ENCODE data around the gene ZNF592. TPM values are rescaled to one million over a fixed set of nuclear protein-coding genes. Genes with fewer than 3 reads are reported as not detected.
A peak's percentile ranks its signal among the peaks of the same experiment; 100 is the strongest.

Gene ZNF592
- total RNA-seq, 3 donors from 2014 or later: 29.4 to 35.3 (median 33.4) TPM

DNA sequence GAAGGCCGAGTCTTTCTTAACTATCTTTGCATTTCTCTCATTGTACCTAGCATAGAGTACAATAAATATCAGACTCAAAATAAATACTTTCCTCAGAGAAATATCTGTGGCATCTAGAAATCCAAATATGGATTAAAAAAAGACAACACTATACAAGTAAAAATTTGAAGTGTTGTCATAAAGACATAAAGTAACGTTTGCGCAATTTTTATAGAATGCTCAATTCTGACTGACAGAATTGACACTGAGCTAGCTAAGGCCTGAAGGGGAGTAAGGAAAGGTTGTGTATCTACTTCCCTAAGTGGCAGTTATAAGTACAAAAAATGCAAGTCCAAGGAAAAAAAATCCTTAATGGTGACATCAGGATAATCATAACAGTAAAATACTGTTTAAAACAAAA, 33.6 kb upstream of the ZNF592 start:
- Histone ChIP-seq H3K4me1 (ENCODE audit: low read depth) (peaks cover 22% of the 10 kb centered on the region), H3K4me3 (peak overlapping the region; percentile 76), H3K9me3 (no peaks in the 10 kb centered on the region), H3K36me3 (ENCODE audit: low read depth) (peaks cover 2% of the 10 kb centered on the region)
- intact Hi-C loops (cut with DNase I, micrococcal nuclease): no loop called here
- DNase-seq (no peak), ATAC-seq (no peak)
- TF ChIP-seq, protein P1, sequence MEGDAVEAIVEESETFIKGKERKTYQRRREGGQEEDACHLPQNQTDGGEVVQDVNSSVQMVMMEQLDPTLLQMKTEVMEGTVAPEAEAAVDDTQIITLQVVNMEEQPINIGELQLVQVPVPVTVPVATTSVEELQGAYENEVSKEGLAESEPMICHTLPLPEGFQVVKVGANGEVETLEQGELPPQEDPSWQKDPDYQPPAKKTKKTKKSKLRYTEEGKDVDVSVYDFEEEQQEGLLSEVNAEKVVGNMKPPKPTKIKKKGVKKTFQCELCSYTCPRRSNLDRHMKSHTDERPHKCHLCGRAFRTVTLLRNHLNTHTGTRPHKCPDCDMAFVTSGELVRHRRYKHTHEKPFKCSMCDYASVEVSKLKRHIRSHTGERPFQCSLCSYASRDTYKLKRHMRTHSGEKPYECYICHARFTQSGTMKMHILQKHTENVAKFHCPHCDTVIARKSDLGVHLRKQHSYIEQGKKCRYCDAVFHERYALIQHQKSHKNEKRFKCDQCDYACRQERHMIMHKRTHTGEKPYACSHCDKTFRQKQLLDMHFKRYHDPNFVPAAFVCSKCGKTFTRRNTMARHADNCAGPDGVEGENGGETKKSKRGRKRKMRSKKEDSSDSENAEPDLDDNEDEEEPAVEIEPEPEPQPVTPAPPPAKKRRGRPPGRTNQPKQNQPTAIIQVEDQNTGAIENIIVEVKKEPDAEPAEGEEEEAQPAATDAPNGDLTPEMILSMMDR (IDR thresholded peaks at IDR 0.05): no peak

DNA sequence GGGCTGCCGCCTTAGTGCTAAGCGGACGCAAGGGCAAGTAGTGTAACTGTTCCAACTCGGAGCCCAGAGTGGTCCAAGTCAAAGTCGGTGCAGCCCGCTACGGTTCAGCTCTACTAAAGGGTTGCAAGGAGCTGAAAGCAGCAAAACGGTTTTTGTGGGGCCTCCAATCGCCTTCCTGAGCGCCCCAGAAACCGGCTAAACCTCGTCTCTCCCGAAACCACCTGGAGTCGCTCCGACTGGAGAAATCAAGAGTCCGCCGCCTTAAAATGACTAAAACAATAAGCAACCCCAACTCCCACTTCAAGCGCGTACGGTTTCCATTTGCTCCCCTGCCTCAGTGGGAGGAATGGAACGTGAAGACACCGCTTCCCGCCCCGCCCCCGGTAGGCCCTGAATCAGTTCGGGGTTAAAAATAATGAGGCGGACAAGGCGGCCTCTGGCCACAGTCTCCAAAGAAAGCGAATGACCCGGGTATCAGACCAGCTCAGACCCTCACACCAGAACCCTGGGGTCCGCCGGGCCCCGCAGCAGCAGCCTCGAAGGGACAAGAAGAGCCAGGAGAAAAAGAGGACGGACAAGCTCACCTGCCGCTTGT, 32.9 kb upstream of the ZNF592 start:
- H3K9me3 ChIP-seq: no peaks in the 10 kb centered on the region
- peaks cover 22% of the 10 kb centered on the region for H3K4me1 ChIP-seq (ENCODE audit: low read depth)
- H3K4me3 ChIP-seq: peak overlapping the region; percentile 76
- TF ChIP-seq, protein P1 (IDR thresholded peaks at IDR 0.05): no peak
- ATAC-seq: peak; percentile 21
- intact Hi-C loops (cut with DNase I, micrococcal nuclease): no loop called here
- peak in 2 of 3 donors; percentile 40 to 59 for DNase-seq
- H3K36me3 ChIP-seq (ENCODE audit: low read depth): no peaks in the 10 kb centered on the region

DNA sequence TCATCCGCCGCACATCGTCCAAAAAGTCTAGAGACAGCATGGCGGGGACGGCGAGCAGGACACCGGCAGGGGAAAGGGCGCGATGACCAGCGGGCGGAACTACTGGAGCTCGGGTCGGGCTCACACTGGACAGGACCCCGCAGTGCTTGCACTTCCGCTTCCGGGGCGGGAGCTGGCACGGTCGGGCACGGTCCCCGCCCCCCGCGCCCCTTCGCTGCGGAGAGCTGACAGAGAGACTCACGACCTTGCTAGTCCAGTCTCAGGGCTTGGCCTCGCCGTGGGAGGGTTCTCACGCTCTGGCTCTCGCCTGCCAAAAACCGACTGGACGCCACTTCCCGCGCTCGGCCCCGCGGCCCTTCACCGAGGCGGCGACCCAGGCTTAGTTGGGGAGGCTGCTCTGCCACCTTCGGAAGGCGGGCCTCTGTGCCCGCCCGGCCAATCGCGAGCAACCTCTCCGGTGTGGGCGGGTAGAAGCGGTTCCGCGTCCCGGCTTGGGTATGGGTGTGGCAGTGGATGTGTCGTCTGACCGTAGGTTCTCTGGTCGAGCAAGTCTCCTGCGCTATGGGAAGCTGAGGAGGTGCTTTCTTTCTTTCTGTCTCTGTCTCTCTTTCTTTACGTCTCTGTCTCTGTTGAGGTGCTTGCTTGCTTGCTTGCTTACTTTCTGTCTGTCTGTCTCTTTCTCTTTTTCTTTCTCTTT, 32.2 kb upstream of the ZNF592 start, which contains the start of gene SEC11A:
TSS of gene SEC11A (minus strand) at position 104 of the 697 bp plus-strand sequence. CDS start at position 40, 64 bp downstream.
- intact Hi-C loops (cut with DNase I, micrococcal nuclease): no loop called here
- TF ChIP-seq, protein P1 (IDR thresholded peaks at IDR 0.05): no peak
- peaks cover 22% of the 10 kb centered on the region for H3K4me1 ChIP-seq (ENCODE audit: low read depth)
- H3K9me3 ChIP-seq: no peaks in the 10 kb centered on the region
- no peaks in the 10 kb centered on the region for H3K36me3 ChIP-seq (ENCODE audit: low read depth)
- peak; percentile 98 for ATAC-seq
- peak; percentile 96 to 98 (median 97) for DNase-seq
- peak within 1 kb of the TSS; percentile 76 for H3K4me3 ChIP-seq

DNA sequence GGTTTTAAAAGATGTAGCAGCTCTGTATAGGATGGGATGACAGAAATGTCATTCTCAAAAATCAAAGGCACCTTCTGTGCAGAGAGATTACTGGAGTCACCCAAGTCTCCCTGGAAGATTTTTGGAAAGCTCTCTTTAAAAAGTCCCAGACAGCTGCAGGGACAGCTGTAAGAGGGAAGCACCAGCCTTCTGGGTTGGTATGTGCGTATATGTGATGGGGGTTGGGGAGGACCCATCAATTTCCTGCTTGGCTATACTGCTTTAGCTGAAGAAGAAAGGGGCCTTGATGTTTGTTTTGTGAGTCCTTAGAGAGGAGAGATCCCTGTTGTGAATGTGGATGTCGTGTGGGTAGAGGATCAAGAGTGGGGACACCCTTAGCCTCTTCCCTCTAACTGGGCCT, 27.0 kb upstream of the ZNF592 start:
- intact Hi-C loops (cut with DNase I, micrococcal nuclease): no loop called here
- ATAC-seq (no peak), DNase-seq (no peak)
- no peaks in the 10 kb centered on the region for H3K9me3 ChIP-seq
- TF ChIP-seq, protein P1 (IDR thresholded peaks at IDR 0.05): no peak
- peaks cover 5% of the 10 kb centered on the region for H3K4me1 ChIP-seq (ENCODE audit: low read depth)
- no peak overlapping the region for H3K4me3 ChIP-seq
- no peaks in the 10 kb centered on the region for H3K36me3 ChIP-seq (ENCODE audit: low read depth)

DNA sequence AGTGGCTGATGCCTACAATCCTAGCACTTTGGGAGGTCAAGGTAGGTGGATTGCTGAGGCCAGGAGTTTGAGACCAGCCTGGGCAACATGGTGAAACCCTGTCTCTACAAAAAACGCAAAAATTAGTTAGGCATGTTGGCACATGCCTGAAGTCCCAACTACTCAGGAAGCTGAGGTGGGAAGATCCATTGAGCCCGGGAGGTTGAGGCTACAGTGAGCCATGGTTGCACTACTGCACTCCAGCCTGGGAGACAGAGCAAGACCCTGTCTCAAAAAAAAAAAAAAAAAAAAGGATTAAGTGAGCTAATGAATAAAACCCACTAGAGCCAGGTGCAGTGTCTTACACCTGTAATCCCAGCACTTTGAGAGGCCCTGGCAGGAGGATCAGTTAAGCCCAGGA, 25.8 kb upstream of the ZNF592 start:
- ATAC-seq: no peak

More for the DNA sequence above, 25.8 kb upstream of the ZNF592 start:
- no peak for DNase-seq
- no peaks in the 10 kb centered on the region for H3K9me3 ChIP-seq
- intact Hi-C loops (cut with DNase I, micrococcal nuclease): no loop called here
- TF ChIP-seq, protein P1 (IDR thresholded peaks at IDR 0.05): no peak
- no peak overlapping the region for H3K4me3 ChIP-seq
- H3K4me1 ChIP-seq (ENCODE audit: low read depth): no peaks in the 10 kb centered on the region
- H3K36me3 ChIP-seq (ENCODE audit: low read depth): no peaks in the 10 kb centered on the region

Measured in mucosa of descending colon (tissue), 3 donors.